ENCODE results near the gene GTF3C4. TPM values are rescaled to one million over a fixed set of nuclear protein-coding genes. Genes with fewer than 3 reads are reported as not detected.
A peak's percentile ranks its signal among the peaks of the same experiment; 100 is the strongest.

The GTF3C4 gene
- total RNA-seq, 1 donor from 2014 or later, result 26.8 TPM

DNA sequence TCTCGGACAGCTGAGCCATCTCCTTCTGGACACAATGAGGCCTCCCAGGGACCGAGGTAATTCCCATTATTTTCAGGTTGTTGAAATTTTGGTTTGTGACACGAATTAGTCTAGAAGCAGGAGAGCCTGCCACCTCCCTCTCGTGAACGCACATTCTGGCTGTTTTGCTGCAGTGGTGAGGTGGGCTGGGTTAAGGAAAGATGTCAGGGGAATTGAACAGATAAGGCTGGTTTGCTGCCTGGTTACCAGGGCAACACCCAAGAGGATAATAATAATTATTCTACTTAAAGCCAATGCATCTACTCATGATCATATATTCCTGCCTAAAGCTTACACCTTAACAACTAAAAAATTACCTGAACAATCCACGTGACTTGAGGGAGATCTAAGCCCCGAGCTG, 38.6 kb upstream of the GTF3C4 start:
- no peak overlapping the region for H3K27ac Mint-ChIP-seq
- H3K4me3 Mint-ChIP-seq (ENCODE audit: low read depth), result no peak overlapping the region
- TF ChIP-seq, protein P1, sequence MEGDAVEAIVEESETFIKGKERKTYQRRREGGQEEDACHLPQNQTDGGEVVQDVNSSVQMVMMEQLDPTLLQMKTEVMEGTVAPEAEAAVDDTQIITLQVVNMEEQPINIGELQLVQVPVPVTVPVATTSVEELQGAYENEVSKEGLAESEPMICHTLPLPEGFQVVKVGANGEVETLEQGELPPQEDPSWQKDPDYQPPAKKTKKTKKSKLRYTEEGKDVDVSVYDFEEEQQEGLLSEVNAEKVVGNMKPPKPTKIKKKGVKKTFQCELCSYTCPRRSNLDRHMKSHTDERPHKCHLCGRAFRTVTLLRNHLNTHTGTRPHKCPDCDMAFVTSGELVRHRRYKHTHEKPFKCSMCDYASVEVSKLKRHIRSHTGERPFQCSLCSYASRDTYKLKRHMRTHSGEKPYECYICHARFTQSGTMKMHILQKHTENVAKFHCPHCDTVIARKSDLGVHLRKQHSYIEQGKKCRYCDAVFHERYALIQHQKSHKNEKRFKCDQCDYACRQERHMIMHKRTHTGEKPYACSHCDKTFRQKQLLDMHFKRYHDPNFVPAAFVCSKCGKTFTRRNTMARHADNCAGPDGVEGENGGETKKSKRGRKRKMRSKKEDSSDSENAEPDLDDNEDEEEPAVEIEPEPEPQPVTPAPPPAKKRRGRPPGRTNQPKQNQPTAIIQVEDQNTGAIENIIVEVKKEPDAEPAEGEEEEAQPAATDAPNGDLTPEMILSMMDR (IDR thresholded peaks at IDR 0.05; ENCODE audit: unreplicated experiment), result no peak
- H3K9me3 Mint-ChIP-seq (ENCODE audit: low read depth), result no peaks in the 10 kb centered on the region
- H3K4me1 Mint-ChIP-seq (ENCODE audit: low read depth), result peaks cover 7% of the 10 kb centered on the region
- no peak for DNase-seq (ENCODE audit: low spot score, unreplicated experiment)
- H3K36me3 Mint-ChIP-seq (ENCODE audit: insufficient read depth), result peaks cover 14% of the 10 kb centered on the region
- no peaks in the 10 kb centered on the region for H3K27me3 Mint-ChIP-seq

DNA sequence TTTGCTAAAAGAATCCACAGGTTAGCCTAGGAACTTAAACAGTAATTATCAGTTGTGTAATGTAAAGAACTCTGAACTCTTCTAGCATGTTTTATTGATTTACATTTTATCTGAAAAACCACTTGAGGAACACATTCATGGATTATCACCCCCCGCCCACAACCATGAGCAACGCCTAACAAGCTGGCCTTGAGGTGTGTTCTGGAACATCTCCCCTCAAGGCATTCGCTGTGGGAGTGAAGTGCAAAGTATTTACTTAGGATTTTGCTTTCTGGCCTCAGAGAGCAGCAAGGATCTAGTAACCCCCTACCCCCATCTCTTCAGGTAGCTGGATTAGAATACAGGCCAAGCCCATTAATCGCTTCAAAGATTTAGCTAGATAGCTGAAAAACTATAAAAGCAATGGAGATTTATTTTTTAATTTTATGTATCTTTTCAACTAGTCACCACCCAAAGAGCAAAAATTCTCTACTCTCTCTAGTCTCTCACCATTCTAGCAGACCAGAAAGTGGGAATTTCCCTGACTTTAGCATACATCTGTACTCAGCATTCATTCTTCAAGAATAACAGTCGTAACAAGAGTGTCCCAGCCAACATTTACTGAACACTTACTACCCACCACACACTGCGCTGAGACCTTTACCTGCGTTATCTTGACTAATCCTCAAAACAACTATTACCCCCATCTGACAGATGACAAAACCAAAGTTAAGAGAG, 37.7 kb upstream of the GTF3C4 start:
- Mint-ChIP-seq H3K4me1 (ENCODE audit: low read depth) (peaks cover 11% of the 10 kb centered on the region), H3K9me3 (ENCODE audit: low read depth) (no peaks in the 10 kb centered on the region), H3K4me3 (ENCODE audit: low read depth) (no peak overlapping the region), H3K36me3 (ENCODE audit: insufficient read depth) (peaks cover 13% of the 10 kb centered on the region), H3K27ac (no peak overlapping the region), H3K27me3 (no peaks in the 10 kb centered on the region)
- DNase-seq (ENCODE audit: low spot score, unreplicated experiment), result no peak
- TF ChIP-seq, protein P1 (IDR thresholded peaks at IDR 0.05; ENCODE audit: unreplicated experiment), result no peak

DNA sequence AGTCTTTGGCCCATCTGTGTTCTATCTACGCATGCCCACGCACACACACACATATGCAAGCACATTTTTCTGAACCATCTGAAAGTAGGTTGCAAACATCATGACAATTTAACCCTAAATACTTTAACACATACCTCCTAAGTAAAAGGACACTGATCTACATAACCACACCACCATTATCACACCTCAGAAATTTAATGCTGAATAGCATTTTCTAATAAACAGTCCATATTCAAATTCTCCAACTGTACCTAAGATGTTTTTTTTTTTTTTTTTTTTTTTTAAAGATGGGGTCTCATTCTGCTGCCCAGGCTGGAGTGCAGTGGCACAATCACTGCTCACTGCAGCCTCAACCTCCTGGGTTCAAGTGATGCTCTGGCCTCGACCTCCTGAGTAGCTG, 35.9 kb upstream of the GTF3C4 start:
- TF ChIP-seq, protein P1 (IDR thresholded peaks at IDR 0.05; ENCODE audit: unreplicated experiment), result no peak
- DNase-seq (ENCODE audit: low spot score, unreplicated experiment), result no peak
- Mint-ChIP-seq H3K9me3 (ENCODE audit: low read depth) (no peaks in the 10 kb centered on the region), H3K36me3 (ENCODE audit: insufficient read depth) (peaks cover 10% of the 10 kb centered on the region), H3K27ac (no peak overlapping the region), H3K27me3 (no peaks in the 10 kb centered on the region), H3K4me3 (ENCODE audit: low read depth) (no peak overlapping the region), H3K4me1 (ENCODE audit: low read depth) (peaks cover 15% of the 10 kb centered on the region)

DNA sequence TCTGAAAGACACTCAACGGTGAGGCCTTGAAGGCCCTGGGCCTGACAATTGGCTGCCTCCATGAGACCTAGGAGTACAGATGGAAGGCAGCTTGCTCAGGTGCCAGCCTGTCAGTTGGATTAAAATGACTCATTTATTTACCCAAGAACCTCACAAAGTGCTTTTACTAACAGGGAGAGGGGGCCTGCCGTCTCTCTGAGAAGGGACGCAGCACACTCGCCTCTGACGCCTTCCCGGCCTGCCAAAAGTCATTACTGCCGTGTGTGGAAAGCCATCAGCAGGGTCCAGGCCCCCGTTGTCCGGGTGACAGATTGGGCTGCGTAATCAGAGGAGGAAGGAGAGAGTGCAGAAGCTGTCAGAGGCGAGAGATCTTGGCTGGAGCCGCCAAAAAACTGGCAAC, 32.9 kb upstream of the GTF3C4 start:
- DNase-seq (ENCODE audit: low spot score, unreplicated experiment), result no peak
- Mint-ChIP-seq H3K4me3 (ENCODE audit: low read depth) (no peak overlapping the region), H3K4me1 (ENCODE audit: low read depth) (peaks cover 16% of the 10 kb centered on the region), H3K27me3 (no peaks in the 10 kb centered on the region), H3K27ac (peak overlapping the region; percentile 75), H3K9me3 (ENCODE audit: low read depth) (no peaks in the 10 kb centered on the region), H3K36me3 (ENCODE audit: insufficient read depth) (peaks cover 10% of the 10 kb centered on the region)
- TF ChIP-seq, protein P1 (IDR thresholded peaks at IDR 0.05; ENCODE audit: unreplicated experiment), result no peak

DNA sequence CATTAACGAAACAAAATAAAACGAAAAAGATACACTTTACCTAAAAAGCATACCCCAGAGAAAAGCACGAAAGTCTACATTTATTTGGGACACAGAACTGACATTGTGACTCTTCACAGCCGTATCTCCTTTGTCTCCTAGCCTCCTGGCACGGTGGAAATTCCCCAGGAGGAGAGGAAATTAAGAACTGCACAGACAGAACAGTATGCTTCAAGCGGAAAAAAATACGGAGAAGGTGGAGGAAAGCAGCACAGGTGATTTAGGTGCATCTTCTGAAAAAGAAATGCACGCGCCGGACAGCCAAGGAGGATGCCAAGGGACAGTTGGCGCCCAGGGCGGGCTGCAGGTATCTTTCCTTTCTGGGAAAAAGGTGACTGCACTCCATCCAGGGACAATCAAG, 32.5 kb upstream of the GTF3C4 start:
- Mint-ChIP-seq H3K27me3 (no peaks in the 10 kb centered on the region), H3K9me3 (ENCODE audit: low read depth) (no peaks in the 10 kb centered on the region), H3K36me3 (ENCODE audit: insufficient read depth) (peaks cover 10% of the 10 kb centered on the region), H3K27ac (peak overlapping the region; percentile 17), H3K4me3 (ENCODE audit: low read depth) (no peak overlapping the region), H3K4me1 (ENCODE audit: low read depth) (peaks cover 13% of the 10 kb centered on the region)
- no peak for DNase-seq (ENCODE audit: low spot score, unreplicated experiment)
- TF ChIP-seq, protein P1 (IDR thresholded peaks at IDR 0.05; ENCODE audit: unreplicated experiment), result no peak

Data from progenitor cell of endocrine pancreas (in vitro differentiated cells).